Activated B cell treated with CpG ODN at 0.5 μM for 24 hours (primary cell): ENCODE results near the gene GRM7. TPM values are rescaled to one million over a fixed set of nuclear protein-coding genes. Genes with fewer than 3 reads are reported as not detected.
"Not testable (repeated sequence)": the region's sequence is repeated elsewhere in the genome, so short reads cannot be mapped to it uniquely, and the experiment has no call there.

Experiments
- ATAC-seq: fragments of 200-7000 bp; cut with Tn5 transposase; one replicate; pipeline ENCODE4 v1.10.0; 2021; ENCODE audit warnings: low read depth, mild to moderate bottlenecking, moderate library complexity
- CTCF ChIA-PET: fragments of 350-600 bp; sonication (Branson Sonifier 250); formaldehyde crosslinking; loops from one replicate; lab custom pipeline; 2021; ENCODE audit warnings: antibody characterized with exemption; lab: Charles Lee
- POLR2A ChIA-PET: fragments of 350-600 bp; sonication (Branson Sonifier 250); formaldehyde crosslinking; loops from one replicate; lab custom pipeline; 2021; ENCODE audit warnings: antibody characterized with exemption; lab: Charles Lee
- DNase-seq: peaks from one replicate; pipeline ENCODE4 v3.0.0; 2022
- H3K27ac Mint-ChIP-seq: one replicate; pipeline ENCODE4 v1.8.0; 2020; ENCODE audit warnings: mixed read lengths
- H3K27me3 Mint-ChIP-seq: one replicate; pipeline ENCODE4 v1.8.0; 2021; ENCODE audit warnings: mixed read lengths
- H3K36me3 Mint-ChIP-seq: one replicate; pipeline ENCODE4 v1.8.0; 2021; ENCODE audit warnings: low read depth, mixed read lengths
- H3K4me1 Mint-ChIP-seq: one replicate; pipeline ENCODE4 v1.8.0; 2021; ENCODE audit warnings: mixed read lengths
- H3K4me3 Mint-ChIP-seq: one replicate; pipeline ENCODE4 v1.8.0; 2020; ENCODE audit warnings: mild to moderate bottlenecking, mixed read lengths
- H3K9me3 Mint-ChIP-seq: one replicate; pipeline ENCODE4 v1.8.0; 2020; ENCODE audit warnings: mixed read lengths
- CTCF ChIP-seq: fragments of 200-600 bp; IDR thresholded peaks from one replicate; pipeline ENCODE4 v1.8.0; 2022; ENCODE audit warnings: antibody characterized with exemption, mild to moderate bottlenecking
- intact Hi-C: fragments of 100-400 bp; cut with micrococcal nuclease; formaldehyde crosslinking; loops from one replicate; pipeline ENCODE4 v1.15.1; 2024
- total RNA-seq: library from RNA; stranded (reverse); gene quantifications from 2 replicates; pipeline ENCODE4 v1.2.3, GENCODE V29; 2022

Gene GRM7
- total RNA-seq, 1 donor from 2014 or later = not detected

- Mint-ChIP-seq H3K4me1 (no peaks in the 10 kb centered on the region), H3K36me3 (no peaks in the 10 kb centered on the region), H3K27ac (no peak overlapping the region), H3K4me3 (no peak overlapping the region), H3K9me3 (no peaks in the 10 kb centered on the region), H3K27me3 (no peaks in the 10 kb centered on the region)
- no peak for TF ChIP-seq CTCF
- intact Hi-C loops = no loop called here
- ATAC-seq (no peak), DNase-seq (no peak)
- ChIA-PET POLR2A (no interaction called here), CTCF (no interaction called here)
Observed at GRCh38 chr3:6921066-6921465, 60.2 kb downstream of the GRM7 start.

- CTCF ChIA-PET = no interaction called here
- TF ChIP-seq CTCF = no peak
- Mint-ChIP-seq H3K27me3 (no peaks in the 10 kb centered on the region), H3K9me3 (no peaks in the 10 kb centered on the region), H3K4me3 (no peak overlapping the region), H3K27ac (no peak overlapping the region), H3K4me1 (no peaks in the 10 kb centered on the region), H3K36me3 (no peaks in the 10 kb centered on the region)
- ATAC-seq (no peak), DNase-seq (no peak)
- POLR2A ChIA-PET = no interaction called here
- intact Hi-C loops = no loop called here
Observed at GRCh38 chr3:6921876-6922275, 61.0 kb downstream of the GRM7 start.

GRCh38 chr3:6928064-6928463 is 67.1 kb downstream of the GRM7 start:
- CTCF ChIA-PET = no interaction called here
- intact Hi-C loops = no loop called here
- no peak for TF ChIP-seq CTCF
- H3K9me3 Mint-ChIP-seq = no peaks in the 10 kb centered on the region
- DNase-seq (no peak), ATAC-seq (no peak)
- POLR2A ChIA-PET = no interaction called here
- H3K4me1 Mint-ChIP-seq = no peaks in the 10 kb centered on the region
- no peaks in the 10 kb centered on the region for H3K36me3 Mint-ChIP-seq
- no peak overlapping the region for H3K27ac Mint-ChIP-seq
- H3K27me3 Mint-ChIP-seq = no peaks in the 10 kb centered on the region
- no peak overlapping the region for H3K4me3 Mint-ChIP-seq

GRCh38 chr3:6929918-6930317 is 69.0 kb downstream of the GRM7 start:
- ATAC-seq = no peak
- intact Hi-C loops = no loop called here
- no peak overlapping the region for H3K27ac Mint-ChIP-seq
- H3K4me1 Mint-ChIP-seq = no peaks in the 10 kb centered on the region
- no peak for TF ChIP-seq CTCF
- H3K4me3 Mint-ChIP-seq = no peak overlapping the region
- CTCF ChIA-PET = no interaction called here
- H3K36me3 Mint-ChIP-seq = no peaks in the 10 kb centered on the region
- DNase-seq = no peak
- H3K27me3 Mint-ChIP-seq = no peaks in the 10 kb centered on the region
- peaks cover 3% of the 10 kb centered on the region for H3K9me3 Mint-ChIP-seq
- POLR2A ChIA-PET = no interaction called here

- DNase-seq, H3K4me3 Mint-ChIP-seq, H3K4me1 Mint-ChIP-seq, POLR2A ChIA-PET, intact Hi-C loops, H3K27ac Mint-ChIP-seq, ATAC-seq, CTCF ChIA-PET, H3K36me3 Mint-ChIP-seq, H3K27me3 Mint-ChIP-seq, H3K9me3 Mint-ChIP-seq: not testable (repeated sequence)
Observed at GRCh38 chr3:6935418-6935817, 74.5 kb downstream of the GRM7 start.

GRCh38 chr3:6935970-6936369 is 75.1 kb downstream of the GRM7 start:
- no peak for ATAC-seq
- no peak overlapping the region for H3K4me3 Mint-ChIP-seq
- no peaks in the 10 kb centered on the region for H3K4me1 Mint-ChIP-seq
- H3K27ac Mint-ChIP-seq = no peak overlapping the region
- CTCF ChIA-PET = no interaction called here
- H3K36me3 Mint-ChIP-seq = no peaks in the 10 kb centered on the region
- intact Hi-C loops = no loop called here
- no peak for DNase-seq
- no peaks in the 10 kb centered on the region for H3K27me3 Mint-ChIP-seq
- POLR2A ChIA-PET = no interaction called here
- peaks cover 12% of the 10 kb centered on the region for H3K9me3 Mint-ChIP-seq
- no peak for TF ChIP-seq CTCF
